GM13977 (cell line): ENCODE results near the gene EHMT1.

Source experiments
- DNase-seq: peaks from one replicate; pipeline ENCODE4 v3.0.0; 2012; ENCODE audit warnings: low spot score
- in situ Hi-C: fragments of 300-500 bp; cut with MboI; formaldehyde crosslinking; loops from one replicate; pipeline ENCODE4 v1.12.0; 2022; ENCODE audit warnings: low sequenced_read_pairs, low pct_unique_long_range_greater_than_20kb, mixed read lengths, inconsistent platforms; ENCODE audit not compliant: unreplicated experiment
- TF ChIP-seq, protein P1 (sequence below): IDR thresholded peaks from 2 replicates; pipeline ENCODE4 v1.5.1; 2012; ENCODE audit warnings: mild to moderate bottlenecking, control low read depth; ENCODE audit not compliant: insufficient read depth; ENCODE audit errors: extremely low read depth, missing control alignments

Gene EHMT1

DNA sequence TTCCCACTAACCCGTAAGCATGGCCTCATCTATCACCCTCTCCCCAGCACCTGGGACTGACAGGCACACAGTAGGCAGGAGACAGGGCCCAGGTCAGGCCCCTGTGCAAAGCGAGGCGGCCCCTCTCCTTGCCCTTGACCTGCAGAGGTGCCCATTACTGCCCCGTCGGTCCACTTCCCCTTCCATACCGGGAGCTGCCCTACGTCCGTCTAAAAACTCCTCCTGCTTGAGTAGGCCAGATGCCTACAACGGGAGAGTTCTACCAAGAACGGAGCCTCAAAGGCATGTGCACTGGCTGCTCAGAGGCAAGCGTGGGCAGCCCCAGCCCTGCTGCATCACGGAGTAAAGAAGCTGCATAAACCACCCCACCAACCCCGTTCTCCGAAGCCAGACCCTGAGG lies 35.5 kb upstream of the EHMT1 start:
- in situ Hi-C loops, result no loop called here
- no peak for DNase-seq
- TF ChIP-seq, protein P1, sequence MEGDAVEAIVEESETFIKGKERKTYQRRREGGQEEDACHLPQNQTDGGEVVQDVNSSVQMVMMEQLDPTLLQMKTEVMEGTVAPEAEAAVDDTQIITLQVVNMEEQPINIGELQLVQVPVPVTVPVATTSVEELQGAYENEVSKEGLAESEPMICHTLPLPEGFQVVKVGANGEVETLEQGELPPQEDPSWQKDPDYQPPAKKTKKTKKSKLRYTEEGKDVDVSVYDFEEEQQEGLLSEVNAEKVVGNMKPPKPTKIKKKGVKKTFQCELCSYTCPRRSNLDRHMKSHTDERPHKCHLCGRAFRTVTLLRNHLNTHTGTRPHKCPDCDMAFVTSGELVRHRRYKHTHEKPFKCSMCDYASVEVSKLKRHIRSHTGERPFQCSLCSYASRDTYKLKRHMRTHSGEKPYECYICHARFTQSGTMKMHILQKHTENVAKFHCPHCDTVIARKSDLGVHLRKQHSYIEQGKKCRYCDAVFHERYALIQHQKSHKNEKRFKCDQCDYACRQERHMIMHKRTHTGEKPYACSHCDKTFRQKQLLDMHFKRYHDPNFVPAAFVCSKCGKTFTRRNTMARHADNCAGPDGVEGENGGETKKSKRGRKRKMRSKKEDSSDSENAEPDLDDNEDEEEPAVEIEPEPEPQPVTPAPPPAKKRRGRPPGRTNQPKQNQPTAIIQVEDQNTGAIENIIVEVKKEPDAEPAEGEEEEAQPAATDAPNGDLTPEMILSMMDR, result no peak

DNA sequence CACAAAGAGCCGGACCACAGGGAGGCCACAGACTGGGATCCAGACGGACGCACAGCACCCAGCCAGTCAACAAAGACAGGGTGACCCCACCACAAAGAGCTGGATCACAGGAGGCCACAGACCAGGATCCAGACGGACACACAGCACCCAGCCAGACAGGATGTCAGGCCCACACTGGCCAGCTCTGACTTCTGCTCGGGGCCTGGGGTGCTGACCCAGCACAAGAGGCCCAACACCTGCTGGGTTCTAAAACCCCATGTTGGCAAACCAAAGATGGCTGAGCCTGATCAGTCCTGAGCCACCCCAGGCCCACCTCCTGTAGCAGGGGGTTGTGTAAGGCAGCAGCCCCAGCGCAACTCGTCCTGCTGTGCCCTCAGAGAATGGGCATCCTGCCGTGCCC lies 34.8 kb upstream of the EHMT1 start:
- TF ChIP-seq, protein P1, result no peak
- DNase-seq, result no peak
- in situ Hi-C loops, result no loop called here

DNA sequence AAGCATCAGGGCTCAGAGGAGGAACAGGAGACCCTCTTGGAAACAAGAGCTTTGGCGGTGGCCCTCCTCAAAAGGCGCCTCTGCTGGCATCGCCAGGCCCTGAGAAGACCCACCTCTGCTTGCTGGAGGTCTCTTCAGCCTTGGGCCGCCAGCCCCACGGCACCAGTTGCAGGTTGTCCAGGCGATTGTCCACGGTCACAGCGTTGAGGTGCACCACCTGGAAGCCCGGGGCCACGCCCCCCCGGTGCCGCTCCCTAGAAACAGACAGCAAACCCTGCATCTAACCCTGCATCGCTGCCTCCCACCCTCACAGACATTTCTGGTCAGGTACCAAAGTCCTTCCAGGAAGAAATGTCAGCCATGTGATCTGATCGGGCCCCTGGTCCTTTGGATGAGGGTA lies 32.0 kb upstream of the EHMT1 start:
- in situ Hi-C loops, result no loop called here
- DNase-seq, result no peak
- TF ChIP-seq, protein P1, result no peak

DNA sequence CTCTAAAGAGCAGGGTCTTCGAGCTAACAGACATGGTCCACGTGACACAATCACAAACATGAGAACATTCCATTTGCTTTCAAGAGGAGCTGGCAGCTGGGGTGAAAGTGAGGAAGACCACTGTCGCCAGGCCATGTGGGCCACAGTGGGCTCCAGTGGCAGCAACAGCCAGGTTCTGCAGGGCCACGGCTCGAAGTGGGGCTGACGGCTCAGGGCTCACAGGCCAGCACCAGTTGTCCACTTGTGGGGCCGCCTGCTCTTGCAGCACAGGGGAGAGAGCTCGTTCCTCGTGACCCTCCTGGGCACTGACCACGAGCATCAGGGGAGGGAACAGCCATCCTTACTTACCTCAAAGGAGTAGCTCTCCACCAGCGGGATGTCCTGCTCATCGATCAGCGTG lies 30.5 kb upstream of the EHMT1 start:
- no peak for DNase-seq
- TF ChIP-seq, protein P1, result no peak
- in situ Hi-C loops, result no loop called here

DNA sequence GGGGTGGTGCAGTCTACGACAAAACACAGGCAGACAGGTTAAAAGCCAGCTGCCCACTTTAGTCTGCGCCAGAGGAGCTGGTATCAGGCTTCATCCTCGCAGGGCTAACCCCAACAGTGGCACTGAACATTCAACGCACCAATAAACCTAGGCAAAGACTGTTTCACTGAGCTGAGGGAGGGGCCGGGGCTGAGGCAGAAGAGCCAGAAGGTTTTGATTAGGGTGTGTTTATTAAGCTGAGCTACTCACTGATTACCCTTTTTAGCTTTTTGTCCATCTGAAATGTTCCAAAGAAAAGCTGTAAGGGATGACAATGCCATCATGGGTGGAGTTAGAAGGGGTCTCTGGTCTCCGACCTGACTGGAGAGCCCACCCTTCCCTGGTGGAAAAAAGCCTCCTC lies 29.9 kb upstream of the EHMT1 start:
- TF ChIP-seq, protein P1, result no peak
- DNase-seq, result no peak
- in situ Hi-C loops, result no loop called here

DNA sequence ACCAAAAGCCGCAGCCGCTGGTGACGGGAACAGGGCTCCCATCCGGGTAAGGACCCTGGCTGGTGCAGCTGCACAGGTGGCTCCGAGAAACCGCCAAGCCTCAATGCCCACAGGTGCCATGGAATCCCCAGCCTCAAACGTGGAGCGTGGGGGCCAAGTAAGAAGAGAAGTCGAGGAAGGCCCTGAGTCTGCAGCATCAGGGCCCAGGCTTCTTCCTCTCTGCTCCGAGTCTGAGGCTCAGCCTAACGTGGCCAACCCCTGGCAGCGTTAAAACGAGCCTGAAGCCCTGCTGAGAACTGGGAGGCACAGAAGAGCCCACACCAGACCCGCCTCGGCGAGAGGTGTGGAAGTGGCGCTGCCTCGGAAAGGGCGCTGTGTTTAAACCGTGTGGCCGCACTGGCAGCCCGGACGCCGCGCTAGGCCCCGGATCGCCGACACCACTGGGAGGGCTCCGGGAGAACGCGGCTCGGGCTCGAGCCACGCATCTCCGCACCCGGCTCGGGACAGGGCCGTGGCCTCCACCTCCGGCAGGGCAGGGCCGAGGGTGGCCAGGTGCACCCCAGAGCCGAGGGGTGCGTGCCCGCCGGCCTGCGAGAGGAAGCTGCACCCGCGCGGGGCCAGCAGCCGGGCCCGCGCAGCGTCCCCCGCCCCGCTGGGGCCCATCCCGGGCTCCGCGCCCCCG lies 29.2 kb upstream of the EHMT1 start:
- in situ Hi-C loops, result no loop called here
- DNase-seq, result no peak
- TF ChIP-seq, protein P1, result no peak

DNA sequence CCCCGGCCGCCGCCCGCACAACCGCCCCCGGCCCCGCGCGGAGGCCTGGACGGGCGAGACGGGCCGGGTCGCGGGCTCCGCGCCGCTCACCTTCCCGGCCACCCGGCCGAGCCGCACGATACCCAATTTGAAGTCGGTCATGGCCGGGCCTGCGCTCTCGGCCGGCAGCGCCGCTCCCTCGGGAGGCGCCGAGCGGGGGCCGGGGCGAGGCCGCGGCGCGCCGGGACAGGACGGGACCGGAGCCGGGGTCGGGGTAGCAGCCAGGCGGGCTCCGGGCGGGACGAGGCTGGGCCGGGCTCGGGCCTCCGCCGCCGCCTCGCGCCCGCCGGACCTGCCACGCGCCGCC lies 28.7 kb upstream of the EHMT1 start:
- in situ Hi-C loops, result no loop called here
- TF ChIP-seq, protein P1, result no peak
- no peak for DNase-seq
